Measurements from ENCODE around the gene TRIO. TPM values are rescaled to one million over a fixed set of nuclear protein-coding genes. Genes with fewer than 3 reads are reported as not detected.
A peak's percentile ranks its signal among the peaks of the same experiment; 100 is the strongest.

TRIO gene
- total RNA-seq, 4 donors from 2014 or later = 112 to 155 (median 145) TPM

DNA sequence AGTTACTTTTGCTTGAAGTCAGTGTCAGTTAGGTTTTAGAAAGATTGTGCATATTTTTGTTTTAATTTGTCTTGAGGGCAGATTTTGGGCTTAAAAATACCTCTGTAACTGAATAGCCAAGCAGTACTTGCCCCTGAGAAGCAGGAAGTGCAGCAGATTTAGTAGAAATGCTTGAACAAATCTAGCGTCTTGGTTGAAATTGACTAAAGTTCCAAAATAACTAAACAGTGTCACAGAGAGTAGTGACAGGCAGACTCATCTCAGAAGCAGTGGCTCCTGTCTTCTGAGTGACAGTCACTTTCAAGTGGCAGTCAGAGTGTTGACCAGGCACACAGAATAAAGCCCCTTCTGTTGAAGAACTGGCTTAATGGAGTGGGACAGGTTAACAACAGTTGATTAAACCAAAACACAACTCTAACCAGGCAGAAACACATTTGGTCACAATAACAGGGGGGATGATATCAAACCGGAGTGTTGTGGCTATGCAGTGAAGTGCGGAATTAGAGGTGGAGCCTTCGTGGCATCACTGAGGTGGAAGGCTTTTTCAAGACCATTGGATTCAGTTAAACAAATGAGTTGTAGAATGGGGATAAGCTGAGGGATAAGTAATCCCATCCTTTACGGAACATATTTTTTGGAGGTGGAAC lies 29.1 kb downstream of the TRIO start:
- H3K4me1 ChIP-seq = peaks cover 46 to 82% (median 76%) of the 10 kb centered on the region in 4 donors
- H3K4me3 ChIP-seq = no peak overlapping the region
- TF ChIP-seq, protein P1, sequence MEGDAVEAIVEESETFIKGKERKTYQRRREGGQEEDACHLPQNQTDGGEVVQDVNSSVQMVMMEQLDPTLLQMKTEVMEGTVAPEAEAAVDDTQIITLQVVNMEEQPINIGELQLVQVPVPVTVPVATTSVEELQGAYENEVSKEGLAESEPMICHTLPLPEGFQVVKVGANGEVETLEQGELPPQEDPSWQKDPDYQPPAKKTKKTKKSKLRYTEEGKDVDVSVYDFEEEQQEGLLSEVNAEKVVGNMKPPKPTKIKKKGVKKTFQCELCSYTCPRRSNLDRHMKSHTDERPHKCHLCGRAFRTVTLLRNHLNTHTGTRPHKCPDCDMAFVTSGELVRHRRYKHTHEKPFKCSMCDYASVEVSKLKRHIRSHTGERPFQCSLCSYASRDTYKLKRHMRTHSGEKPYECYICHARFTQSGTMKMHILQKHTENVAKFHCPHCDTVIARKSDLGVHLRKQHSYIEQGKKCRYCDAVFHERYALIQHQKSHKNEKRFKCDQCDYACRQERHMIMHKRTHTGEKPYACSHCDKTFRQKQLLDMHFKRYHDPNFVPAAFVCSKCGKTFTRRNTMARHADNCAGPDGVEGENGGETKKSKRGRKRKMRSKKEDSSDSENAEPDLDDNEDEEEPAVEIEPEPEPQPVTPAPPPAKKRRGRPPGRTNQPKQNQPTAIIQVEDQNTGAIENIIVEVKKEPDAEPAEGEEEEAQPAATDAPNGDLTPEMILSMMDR (IDR thresholded peaks at IDR 0.05) = no peak
- TF ChIP-seq POLR2A (IDR thresholded peaks at IDR 0.05; ENCODE audit: low read depth) (no peak), EP300 (IDR thresholded peaks at IDR 0.05) (no peak), POLR2AphosphoS5 (IDR thresholded peaks at IDR 0.05) (no peak)
- DNase-seq (ENCODE audit: extremely low spot score) = no peak
- H3K9me3 ChIP-seq = no peaks in the 10 kb centered on the region
- no peaks in the 10 kb centered on the region for H3K36me3 ChIP-seq
- intact Hi-C loops (cut with DNase I) = no loop called here
- WGBS = 91% methylated on average over 5 of the region's 5 CpGs
- H3K27me3 ChIP-seq = no peaks in the 10 kb centered on the region
- H3K27ac ChIP-seq (replicated peaks in 1 of 4) = no peak overlapping the region

DNA sequence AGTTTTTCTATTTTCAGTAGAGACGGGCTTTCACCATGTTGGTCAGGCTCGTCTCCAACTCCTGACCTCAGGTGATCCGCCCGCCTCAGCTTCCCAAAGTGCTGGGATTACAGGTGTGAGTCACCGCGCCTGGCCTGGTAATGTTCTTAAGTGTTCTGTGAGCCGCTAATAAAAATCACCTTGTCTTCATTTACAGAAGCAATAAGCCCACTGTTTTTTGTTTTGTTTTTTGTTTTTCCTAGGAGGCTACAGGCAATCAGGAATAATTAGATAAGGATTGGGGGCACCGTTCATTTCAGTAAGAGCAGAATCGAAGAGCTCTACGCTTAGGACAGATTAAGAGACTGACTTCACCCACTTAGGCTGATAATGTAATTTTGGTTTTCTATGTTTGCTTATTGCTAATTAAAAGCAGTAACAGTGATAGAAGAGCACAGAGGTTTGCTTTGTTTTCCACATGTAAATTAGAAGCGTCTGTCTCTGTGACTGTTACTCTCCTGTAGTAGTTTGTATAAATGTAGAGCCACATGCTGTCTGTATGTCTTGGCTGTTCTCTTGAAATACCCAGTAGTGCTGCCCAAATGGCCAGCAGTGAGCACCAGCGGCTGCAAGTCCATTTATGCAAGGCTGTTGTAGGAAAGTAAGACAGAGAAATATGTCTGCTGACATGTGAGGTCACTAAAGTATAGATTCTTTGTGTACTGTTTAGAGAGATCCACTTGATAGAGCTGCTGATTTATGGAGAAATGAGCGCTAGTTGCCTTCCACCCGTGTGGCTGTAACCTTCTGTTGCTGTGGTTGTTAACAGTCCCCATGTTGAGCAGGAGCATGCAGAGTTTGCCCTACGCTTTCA lies 30.5 kb downstream of the TRIO start:
- H3K27ac ChIP-seq (replicated peaks in 1 of 4) = peak overlapping the region in 2 of 4 donors; percentile 12 to 32
- WGBS = 81% methylated on average over 15 of the region's 15 CpGs

DNA sequence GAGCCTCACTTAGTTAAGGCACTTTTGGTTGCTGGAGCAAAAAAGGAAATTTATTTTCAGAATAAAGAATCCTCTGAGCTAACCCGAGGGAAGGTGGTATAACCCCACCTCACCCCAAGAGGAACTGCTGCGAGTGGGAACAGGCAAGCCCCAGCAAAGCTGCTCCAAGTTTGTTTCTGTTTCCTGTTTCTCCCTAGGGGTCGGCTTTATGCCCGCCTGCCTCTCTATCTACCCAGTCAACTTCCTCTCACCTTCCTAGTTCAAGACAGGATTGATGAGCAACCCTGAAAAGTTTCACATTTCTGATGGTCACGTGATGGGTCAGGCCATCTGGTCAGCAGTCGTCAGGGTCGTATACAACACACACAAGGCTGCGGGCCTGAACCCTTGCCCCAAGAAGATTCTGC lies 31.1 kb downstream of the TRIO start:
- TF ChIP-seq POLR2AphosphoS5 (IDR thresholded peaks at IDR 0.05) (no peak), POLR2A (IDR thresholded peaks at IDR 0.05; ENCODE audit: low read depth) (no peak), EP300 (IDR thresholded peaks at IDR 0.05) (no peak)
- TF ChIP-seq, protein P1 (IDR thresholded peaks at IDR 0.05) = no peak
- H3K9me3 ChIP-seq = no peaks in the 10 kb centered on the region
- peak overlapping the region in 2 of 4 donors; percentile 12 to 32 for H3K27ac ChIP-seq (replicated peaks in 1 of 4)
- H3K4me1 ChIP-seq = peaks cover 46 to 83% (median 78%) of the 10 kb centered on the region in 4 donors
- no peaks in the 10 kb centered on the region for H3K27me3 ChIP-seq
- no peak for DNase-seq (ENCODE audit: extremely low spot score)
- no peak overlapping the region for H3K4me3 ChIP-seq
- H3K36me3 ChIP-seq = no peaks in the 10 kb centered on the region
- intact Hi-C loops (cut with DNase I) = no loop called here
- WGBS = 55% methylated on average over 8 of the region's 8 CpGs

More for the DNA sequence above, 30.5 kb downstream of the TRIO start:
- Histone ChIP-seq H3K9me3 (no peaks in the 10 kb centered on the region), H3K4me1 (peaks cover 43 to 82% (median 76%) of the 10 kb centered on the region in 4 donors), H3K4me3 (no peak overlapping the region), H3K27me3 (no peaks in the 10 kb centered on the region), H3K36me3 (no peaks in the 10 kb centered on the region)
- TF ChIP-seq POLR2AphosphoS5 (IDR thresholded peaks at IDR 0.05) (no peak), POLR2A (IDR thresholded peaks at IDR 0.05; ENCODE audit: low read depth) (no peak), EP300 (IDR thresholded peaks at IDR 0.05) (no peak)
- TF ChIP-seq, protein P1 (IDR thresholded peaks at IDR 0.05) = no peak
- intact Hi-C loops (cut with DNase I) = no loop called here
- no peak for DNase-seq (ENCODE audit: extremely low spot score)

DNA sequence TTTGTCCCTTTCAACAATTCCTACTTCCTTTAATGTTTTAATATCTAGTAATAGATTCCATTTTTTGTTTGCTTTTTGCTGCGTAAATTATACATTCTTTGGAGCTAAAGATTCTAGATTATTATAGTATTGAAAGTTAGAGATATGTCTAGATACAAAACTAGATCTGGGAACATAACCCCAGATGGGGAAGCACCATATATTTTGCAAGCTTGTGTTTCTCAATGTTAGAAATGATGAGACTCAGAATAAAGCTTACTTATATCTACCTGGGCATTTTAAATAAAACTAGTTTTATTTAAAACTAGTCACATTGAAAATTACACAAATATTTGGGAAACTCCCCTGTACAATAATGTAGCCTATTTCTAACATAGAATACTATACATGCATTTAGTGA lies 32.2 kb downstream of the TRIO start:
- Histone ChIP-seq H3K4me1 (peaks cover 46 to 82% (median 77%) of the 10 kb centered on the region in 4 donors), H3K27ac (replicated peaks in 1 of 4) (no peak overlapping the region), H3K36me3 (no peaks in the 10 kb centered on the region), H3K27me3 (no peaks in the 10 kb centered on the region), H3K9me3 (no peaks in the 10 kb centered on the region), H3K4me3 (no peak overlapping the region)
- intact Hi-C loops (cut with DNase I) = no loop called here
- no peak for TF ChIP-seq POLR2AphosphoS5 (IDR thresholded peaks at IDR 0.05)
- no peak for TF ChIP-seq EP300 (IDR thresholded peaks at IDR 0.05)
- no peak for TF ChIP-seq POLR2A (IDR thresholded peaks at IDR 0.05; ENCODE audit: low read depth)
- TF ChIP-seq, protein P1 (IDR thresholded peaks at IDR 0.05) = no peak
- DNase-seq (ENCODE audit: extremely low spot score) = no peak
- 83% methylated on average over 1 of the region's 1 CpG for WGBS
